Esophagus squamous epithelium (tissue), 4 donors: ENCODE data around the gene ZNF433.

Experiments used
- POLR2A ChIP-seq, 4 donors: fragments of 450-650 bp; IDR thresholded peaks; one replicate each; pipeline ENCODE4 v1.6.1; 2017; ENCODE audit warnings: antibody characterized with exemption in 4 of 4, mild to moderate bottlenecking in 4 of 4, moderate library complexity in 3 of 4
- TF ChIP-seq, protein P1 (sequence below), 6 experiments: fragments of 450-650 bp in 4 of 6; fragments of 200-600 bp in 2 of 6; sonication (generic) in 2 of 6; IDR thresholded peaks; one replicate each; pipeline ENCODE4 v1.5.1; 2016 to 2019; ENCODE audit warnings: antibody characterized with exemption in 6 of 6, mild to moderate bottlenecking in 4 of 6, moderate library complexity in 4 of 6

DNA sequence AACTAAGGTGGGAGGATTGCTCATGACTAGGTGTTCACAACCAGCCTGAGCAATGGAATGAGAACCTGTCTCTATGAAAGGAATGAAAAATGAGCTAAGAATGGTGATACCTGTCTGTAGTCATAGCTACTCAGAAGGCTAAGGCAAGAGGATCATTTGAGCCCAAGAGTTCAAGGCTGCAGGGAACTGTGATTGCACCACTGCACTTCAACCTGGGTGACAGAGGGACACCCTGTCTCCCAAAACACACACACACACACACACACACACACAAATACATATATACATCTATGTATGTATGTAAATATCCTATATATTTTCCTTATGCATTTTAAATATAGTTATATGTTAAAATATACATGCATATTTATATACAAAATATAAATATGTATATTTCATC, 7.4 kb upstream of the ZNF433 start:
- TF ChIP-seq, protein P1, sequence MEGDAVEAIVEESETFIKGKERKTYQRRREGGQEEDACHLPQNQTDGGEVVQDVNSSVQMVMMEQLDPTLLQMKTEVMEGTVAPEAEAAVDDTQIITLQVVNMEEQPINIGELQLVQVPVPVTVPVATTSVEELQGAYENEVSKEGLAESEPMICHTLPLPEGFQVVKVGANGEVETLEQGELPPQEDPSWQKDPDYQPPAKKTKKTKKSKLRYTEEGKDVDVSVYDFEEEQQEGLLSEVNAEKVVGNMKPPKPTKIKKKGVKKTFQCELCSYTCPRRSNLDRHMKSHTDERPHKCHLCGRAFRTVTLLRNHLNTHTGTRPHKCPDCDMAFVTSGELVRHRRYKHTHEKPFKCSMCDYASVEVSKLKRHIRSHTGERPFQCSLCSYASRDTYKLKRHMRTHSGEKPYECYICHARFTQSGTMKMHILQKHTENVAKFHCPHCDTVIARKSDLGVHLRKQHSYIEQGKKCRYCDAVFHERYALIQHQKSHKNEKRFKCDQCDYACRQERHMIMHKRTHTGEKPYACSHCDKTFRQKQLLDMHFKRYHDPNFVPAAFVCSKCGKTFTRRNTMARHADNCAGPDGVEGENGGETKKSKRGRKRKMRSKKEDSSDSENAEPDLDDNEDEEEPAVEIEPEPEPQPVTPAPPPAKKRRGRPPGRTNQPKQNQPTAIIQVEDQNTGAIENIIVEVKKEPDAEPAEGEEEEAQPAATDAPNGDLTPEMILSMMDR (IDR thresholded peaks at IDR 0.05), result no peak
- TF ChIP-seq POLR2A (IDR thresholded peaks at IDR 0.05), result no peak
